BLaER1 treated with 17β-estradiol and CSF1 and Interleukin-3, amounts not matched to agents 10 nM and 100 nM (cell line): ENCODE results near the gene FAM50A.

ENCODE experiments used
- H3K27ac ChIP-seq, 11 experiments: shearing (Covaris generic); formaldehyde crosslinking; 2 replicates each; pipeline ENCODE4 v1.8.1; 2022
- H3K27me3 ChIP-seq, 11 experiments: shearing (Covaris generic); formaldehyde crosslinking; 2 replicates each; pipeline ENCODE4 v1.8.1; 2022
- H3K36me3 ChIP-seq, 11 experiments: shearing (Covaris generic); formaldehyde crosslinking; 2 replicates each; pipeline ENCODE4 v1.8.1; 2022
- H3K4me1 ChIP-seq, 10 experiments: shearing (Covaris generic); formaldehyde crosslinking; 2 replicates each; pipeline ENCODE4 v1.8.1; 2022
- H3K4me2 ChIP-seq, 11 experiments: shearing (Covaris generic); formaldehyde crosslinking; 2 replicates each; pipeline ENCODE4 v1.8.1; 2022
- H3K4me3 ChIP-seq, 10 experiments: shearing (Covaris generic); formaldehyde crosslinking; 2 replicates each; pipeline ENCODE4 v1.8.1; 2022
- H3K9ac ChIP-seq, 11 experiments: shearing (Covaris generic); formaldehyde crosslinking; 2 replicates each; pipeline ENCODE4 v1.8.1; 2022
- H3K9me3 ChIP-seq, 11 experiments: shearing (Covaris generic); formaldehyde crosslinking; replicated peaks in 1 of 11; 2 replicates each; pipeline ENCODE4 v1.8.1; 2022
- H4K20me1 ChIP-seq, 11 experiments: shearing (Covaris generic); formaldehyde crosslinking; 2 replicates each; pipeline ENCODE4 v1.8.1; 2022
- Cebpa-rat ChIP-seq, 11 experiments: shearing (Covaris generic); IDR thresholded peaks; 2 replicates each; pipeline ENCODE4 v1.8.1; 2022

Gene FAM50A

GRCh38 chrX:154436983-154437752, 6.8 kb upstream of the FAM50A start, which contains the start of gene GDI1:
TSS of gene GDI1 (plus strand) at chrX:154437154. CDS start at chrX:154437255, 101 bp downstream.
- peaks cover 3 to 51% (median 33%) of the 10 kb centered on the region in 11 experiments; a peak in 16 of 22 replicates for H3K27me3 ChIP-seq
- H3K27ac ChIP-seq: peak within 1 kb of the TSS; percentile 73 to 90 (median 86); a peak in 21 of 22 replicates

GRCh38 chrX:154437971-154438893, 5.7 kb upstream of the FAM50A start:
- Histone ChIP-seq H3K4me2 (peak overlapping the region; percentile 79 to 90 (median 86)), H3K4me3 (peak overlapping the region; percentile 66 to 83 (median 77)), H3K27ac (peak overlapping the region in 7 of 11 experiments; percentile 22 to 89 (median 55); a peak in 12 of 22 replicates), H3K9me3 (peaks cover 0 to 30% (median 12%) of the 10 kb centered on the region in 11 experiments; a peak in 12 of 22 replicates), H3K27me3 (peaks cover 3 to 51% (median 23%) of the 10 kb centered on the region in 11 experiments; a peak in 16 of 22 replicates), H3K36me3 (peaks cover 22 to 70% (median 48%) of the 10 kb centered on the region in 11 experiments; a peak in 20 of 22 replicates), H3K4me1 (peaks cover 13 to 29% (median 20%) of the 10 kb centered on the region in 10 experiments; a peak in 18 of 20 replicates), H4K20me1 (peaks cover 5 to 79% (median 49%) of the 10 kb centered on the region in 11 experiments; a peak in 20 of 22 replicates), H3K9ac (peak overlapping the region; percentile 73 to 89 (median 82))
- TF ChIP-seq Cebpa-rat (IDR thresholded peaks at IDR 0.05): no peak

More at GRCh38 chrX:154436983-154437752, 6.8 kb upstream of the FAM50A start, which contains the start of gene GDI1:
- peaks cover 0 to 29% (median 12%) of the 10 kb centered on the region in 11 experiments; a peak in 12 of 22 replicates for H3K9me3 ChIP-seq
- H3K4me2 ChIP-seq: peak within 1 kb of the TSS; percentile 79 to 90 (median 86)
- H3K9ac ChIP-seq: peak within 1 kb of the TSS; percentile 79 to 89 (median 84)
- peak within 1 kb of the TSS; percentile 66 to 83 (median 77) for H3K4me3 ChIP-seq
- peaks cover 20 to 74% (median 56%) of the 10 kb centered on the region in 11 experiments; a peak in 21 of 22 replicates for H3K36me3 ChIP-seq
- no peak for TF ChIP-seq Cebpa-rat (IDR thresholded peaks at IDR 0.05)
- peaks cover 5 to 81% (median 52%) of the 10 kb centered on the region in 11 experiments; a peak in 20 of 22 replicates for H4K20me1 ChIP-seq
- peaks cover 13 to 40% (median 22%) of the 10 kb centered on the region in 10 experiments; a peak in 19 of 20 replicates for H3K4me1 ChIP-seq

- Histone ChIP-seq H3K36me3 (peaks cover 14 to 54% (median 33%) of the 10 kb centered on the region in 11 experiments; a peak in 18 of 22 replicates), H3K4me1 (peaks cover 19 to 36% (median 28%) of the 10 kb centered on the region in 10 experiments; a peak in 18 of 20 replicates)
Measured at GRCh38 chrX:154439841-154440240, 4.1 kb upstream of the FAM50A start.

DNA sequence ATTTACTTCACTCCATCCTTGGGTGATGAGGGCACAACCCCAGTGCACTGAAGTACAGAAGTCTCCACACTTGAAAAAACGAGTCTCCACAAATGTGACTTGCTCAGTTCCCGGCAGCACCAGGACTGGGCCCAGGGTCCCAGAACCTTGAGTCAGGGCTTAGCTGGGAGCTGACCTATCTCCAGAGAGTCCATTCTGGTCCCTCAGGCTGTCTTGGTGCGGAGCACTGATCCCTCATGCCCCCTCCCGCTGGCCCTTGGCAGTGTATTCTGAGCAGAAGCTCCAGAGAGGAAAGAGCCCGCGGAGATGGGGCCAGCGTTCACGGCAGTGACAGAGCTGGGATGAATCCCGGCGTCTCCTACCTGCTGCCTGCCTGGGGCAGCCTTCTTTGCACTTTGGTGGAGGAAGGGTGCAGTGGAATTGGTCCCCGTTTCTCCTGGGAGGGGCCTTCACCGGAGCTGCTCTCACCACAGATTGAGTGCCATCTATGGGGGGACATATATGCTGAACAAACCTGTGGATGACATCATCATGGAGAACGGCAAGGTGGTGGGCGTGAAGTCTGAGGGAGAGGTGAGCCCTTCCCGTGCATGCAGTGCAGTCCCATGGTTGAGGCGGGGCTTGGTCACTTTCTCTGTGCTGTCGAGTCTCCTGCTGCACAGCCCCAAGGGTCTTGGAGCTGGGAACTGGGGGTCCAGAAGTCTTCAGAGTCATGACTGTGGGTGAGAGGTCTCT, 3.2 kb upstream of the FAM50A start:
- peaks cover 0 to 44% (median 11%) of the 10 kb centered on the region in 11 experiments; a peak in 15 of 22 replicates for H3K27me3 ChIP-seq
- peaks cover 3 to 68% (median 43%) of the 10 kb centered on the region in 11 experiments; a peak in 19 of 22 replicates for H4K20me1 ChIP-seq
- no peak overlapping the region for H3K4me3 ChIP-seq
- TF ChIP-seq Cebpa-rat (IDR thresholded peaks at IDR 0.05): no peak
- H3K36me3 ChIP-seq: peaks cover 10 to 46% (median 24%) of the 10 kb centered on the region in 11 experiments; a peak in 14 of 22 replicates
- H3K27ac ChIP-seq: no peak overlapping the region
- H3K4me2 ChIP-seq: no peak overlapping the region
- peaks cover 0 to 37% (median 12%) of the 10 kb centered on the region in 11 experiments; a peak in 12 of 22 replicates for H3K9me3 ChIP-seq
- peaks cover 21 to 42% (median 33%) of the 10 kb centered on the region in 10 experiments; a peak in 19 of 20 replicates for H3K4me1 ChIP-seq
- H3K9ac ChIP-seq: no peak overlapping the region

More at GRCh38 chrX:154439841-154440240, 4.1 kb upstream of the FAM50A start:
- peaks cover 0 to 69% (median 43%) of the 10 kb centered on the region in 11 experiments; a peak in 19 of 22 replicates for H4K20me1 ChIP-seq
- H3K4me2 ChIP-seq: no peak overlapping the region
- no peak for TF ChIP-seq Cebpa-rat (IDR thresholded peaks at IDR 0.05)
- H3K27ac ChIP-seq: no peak overlapping the region
- no peak overlapping the region for H3K9ac ChIP-seq
- H3K4me3 ChIP-seq: no peak overlapping the region
- H3K27me3 ChIP-seq: peaks cover 0 to 44% (median 16%) of the 10 kb centered on the region in 11 experiments; a peak in 15 of 22 replicates
- H3K9me3 ChIP-seq: peaks cover 0 to 33% (median 12%) of the 10 kb centered on the region in 11 experiments; a peak in 12 of 22 replicates

DNA sequence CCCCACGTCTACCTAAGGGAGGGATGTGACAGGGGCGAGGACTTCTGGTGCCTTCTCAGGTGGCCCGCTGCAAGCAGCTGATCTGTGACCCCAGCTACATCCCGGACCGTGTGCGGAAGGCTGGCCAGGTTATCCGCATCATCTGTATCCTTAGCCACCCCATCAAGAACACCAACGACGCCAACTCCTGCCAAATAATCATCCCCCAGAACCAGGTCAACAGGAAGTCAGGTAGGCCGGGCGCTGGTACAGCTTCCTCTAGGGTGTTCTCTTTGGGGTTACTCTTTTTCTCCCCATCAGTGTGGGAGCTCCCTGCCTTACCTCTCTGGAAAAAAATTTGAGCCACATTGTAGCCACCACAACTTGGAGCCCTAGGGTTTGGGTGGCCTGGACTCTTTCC, 2.4 kb upstream of the FAM50A start:
- peaks cover 22 to 41% (median 31%) of the 10 kb centered on the region in 10 experiments; a peak in 19 of 20 replicates for H3K4me1 ChIP-seq
- peaks cover 7 to 70% (median 46%) of the 10 kb centered on the region in 11 experiments; a peak in 20 of 22 replicates for H4K20me1 ChIP-seq
- no peak overlapping the region for H3K27ac ChIP-seq
- H3K9ac ChIP-seq: no peak overlapping the region
- TF ChIP-seq Cebpa-rat (IDR thresholded peaks at IDR 0.05): no peak
- H3K4me2 ChIP-seq: no peak overlapping the region
- no peak overlapping the region for H3K4me3 ChIP-seq
- peaks cover 0 to 52% (median 19%) of the 10 kb centered on the region in 11 experiments; a peak in 15 of 22 replicates for H3K27me3 ChIP-seq
- H3K9me3 ChIP-seq: peaks cover 0 to 33% (median 12%) of the 10 kb centered on the region in 11 experiments; a peak in 12 of 22 replicates
- peaks cover 10 to 47% (median 25%) of the 10 kb centered on the region in 11 experiments; a peak in 14 of 22 replicates for H3K36me3 ChIP-seq

GRCh38 chrX:154441984-154442707, 1.8 kb upstream of the FAM50A start:
- H3K9me3 ChIP-seq: peaks cover 0 to 30% (median 12%) of the 10 kb centered on the region in 11 experiments; a peak in 12 of 22 replicates
- H3K27ac ChIP-seq: no peak overlapping the region
- H3K9ac ChIP-seq: no peak overlapping the region
- TF ChIP-seq Cebpa-rat (IDR thresholded peaks at IDR 0.05): no peak
- no peak overlapping the region for H3K4me3 ChIP-seq
- peaks cover 10 to 53% (median 30%) of the 10 kb centered on the region in 11 experiments; a peak in 14 of 22 replicates for H3K36me3 ChIP-seq
- no peak overlapping the region for H3K4me2 ChIP-seq
- H4K20me1 ChIP-seq: peaks cover 7 to 76% (median 48%) of the 10 kb centered on the region in 11 experiments; a peak in 20 of 22 replicates
- peaks cover 22 to 44% (median 34%) of the 10 kb centered on the region in 10 experiments; a peak in 19 of 20 replicates for H3K4me1 ChIP-seq
- peaks cover 0 to 58% (median 25%) of the 10 kb centered on the region in 11 experiments; a peak in 15 of 22 replicates for H3K27me3 ChIP-seq
